HepG2 (cell line): ENCODE data around the gene NEAT1. TPM values are rescaled to one million over a fixed set of nuclear protein-coding genes. Genes with fewer than 3 reads are reported as not detected.

Experiments
- CCDC6 ChIP-seq: sonication (generic); formaldehyde crosslinking; IDR thresholded peaks from 2 replicates; pipeline ENCODE4 v1.8.1; 2022; ENCODE audit warnings: mild to moderate bottlenecking, missing genetic modification reagents, moderate library complexity
- CENPX ChIP-seq: sonication (generic); formaldehyde crosslinking; IDR thresholded peaks from 2 replicates; pipeline ENCODE4 v1.9.0; 2021; ENCODE audit warnings: mild to moderate bottlenecking, missing genetic modification reagents, moderate library complexity
- CHD4 ChIP-seq: fragments of 200-600 bp; sonication (generic); IDR thresholded peaks from 2 replicates; pipeline ENCODE4 v1.7.0; 2017; ENCODE audit warnings: mild to moderate bottlenecking, low read length, borderline replicate concordance
- FOSL1 ChIP-seq: sonication (generic); formaldehyde crosslinking; IDR thresholded peaks from 2 replicates; pipeline ENCODE4 v1.9.0; 2021; ENCODE audit warnings: missing genetic modification reagents, borderline replicate concordance
- ISL2 ChIP-seq: sonication (generic); formaldehyde crosslinking; IDR thresholded peaks from 2 replicates; pipeline ENCODE4 v1.5.0; 2020; ENCODE audit warnings: missing genetic modification reagents
- JARID2 ChIP-seq: sonication (generic); formaldehyde crosslinking; IDR thresholded peaks from 2 replicates; pipeline ENCODE4 v1.8.1; 2023; ENCODE audit warnings: missing genetic modification reagents, inconsistent platforms; ENCODE audit not compliant: insufficient replicate concordance
- KMT2B ChIP-seq: IDR thresholded peaks from 2 replicates; pipeline ENCODE4 v1.6.1; 2016; ENCODE audit warnings: missing genetic modification reagents, missing compliant biosample characterization
- MATR3 ChIP-seq: sonication (generic); formaldehyde crosslinking; IDR thresholded peaks from 2 replicates; pipeline ENCODE4 v1.4.0; 2020; ENCODE audit warnings: missing genetic modification reagents
- MTF2 ChIP-seq: sonication (generic); formaldehyde crosslinking; IDR thresholded peaks from 2 replicates; pipeline ENCODE4 v1.5.0; 2020; ENCODE audit warnings: missing genetic modification reagents, borderline replicate concordance
- NKX3-1 ChIP-seq: sonication (generic); formaldehyde crosslinking; IDR thresholded peaks from 2 replicates; pipeline ENCODE4 v1.5.0; 2020; ENCODE audit warnings: missing genetic modification reagents
- PPARG ChIP-seq: conservative IDR thresholded peaks from 2 replicates; pipeline ENCODE4 v1.6.1; 2016; ENCODE audit warnings: missing biosample characterization, missing genetic modification reagents
- PRPF4 ChIP-seq: fragments of 200-400 bp; formaldehyde crosslinking; IDR thresholded peaks from 2 replicates; pipeline ENCODE4 v1.6.1; 2016; ENCODE audit warnings: low read length, low read depth; ENCODE audit not compliant: poor library complexity, severe bottlenecking
- RBM22 ChIP-seq: fragments of 200-400 bp; formaldehyde crosslinking; optimal IDR thresholded peaks from 2 replicates; pipeline ENCODE3; 2017; ENCODE audit warnings: mild to moderate bottlenecking, low read length, moderate library complexity
- SIX4 ChIP-seq: sonication (generic); formaldehyde crosslinking; IDR thresholded peaks from 2 replicates; pipeline ENCODE4 v1.4.0; 2020; ENCODE audit warnings: missing genetic modification reagents
- SMC3 ChIP-seq: IDR thresholded peaks from 2 replicates; pipeline ENCODE4 v1.6.1; 2011; ENCODE audit warnings: low read length, improper control_type of control experiment
- SNRNP70 ChIP-seq: fragments of 200-400 bp; formaldehyde crosslinking; IDR thresholded peaks from 2 replicates; pipeline ENCODE4 v1.6.1; 2017; ENCODE audit warnings: mild to moderate bottlenecking, low read depth, low read length, moderate library complexity
- SOX6 ChIP-seq, 2 experiments: fragments of 450-650 bp in 1 of 2; sonication (generic) in 1 of 2; formaldehyde crosslinking in 1 of 2; IDR thresholded peaks; 2 replicates each; pipeline versions ENCODE4 v1.4.0 to v1.6.1; 2017 to 2020; ENCODE audit warnings: antibody characterized with exemption in 1 of 2, mild to moderate bottlenecking in 1 of 2, missing genetic modification reagents in 1 of 2
- U2AF2 ChIP-seq: fragments of 200-400 bp; formaldehyde crosslinking; IDR thresholded peaks from 2 replicates; pipeline ENCODE4 v1.6.1; 2017; ENCODE audit warnings: low read depth, mild to moderate bottlenecking, low read length
- ZBTB14 ChIP-seq: sonication (generic); formaldehyde crosslinking; IDR thresholded peaks from 2 replicates; pipeline ENCODE4 v1.4.0; 2020; ENCODE audit warnings: missing genetic modification reagents
- ZBTB7B ChIP-seq: sonication (generic); formaldehyde crosslinking; IDR thresholded peaks from 2 replicates; pipeline ENCODE4 v1.4.0; 2020; ENCODE audit warnings: missing genetic modification reagents
- ZNF263 ChIP-seq: sonication (generic); formaldehyde crosslinking; IDR thresholded peaks from 2 replicates; pipeline ENCODE4 v1.4.0; 2020; ENCODE audit warnings: missing genetic modification reagents
- ZNF839 ChIP-seq: sonication (generic); formaldehyde crosslinking; IDR thresholded peaks from 2 replicates; pipeline ENCODE4 v1.4.0; 2020; ENCODE audit warnings: missing genetic modification reagents, mild to moderate bottlenecking, borderline replicate concordance
- ZSCAN20 ChIP-seq: sonication (generic); formaldehyde crosslinking; IDR thresholded peaks from 2 replicates; pipeline ENCODE4 v1.4.0; 2020; ENCODE audit warnings: missing genetic modification reagents, mild to moderate bottlenecking, borderline replicate concordance
- ZSCAN21 ChIP-seq: sonication (generic); formaldehyde crosslinking; IDR thresholded peaks from 2 replicates; pipeline ENCODE4 v1.8.0; 2022; ENCODE audit warnings: mild to moderate bottlenecking, missing genetic modification reagents, moderate library complexity, borderline replicate concordance
- polyA plus RNA-seq, 8 experiments: library from polyadenylated mRNA; depleted of rRNA in 3 of 8; stranded (reverse) in 7 of 8; unstranded in 1 of 8; fragments of >200 nt; fragmentation: Illumina TruSeq in 4 of 8; extraction: Trizol in 4 of 8; gene quantifications; 2 replicates each; pipeline versions ENCODE4 v1.2.1 to v1.2.3, GENCODE V29; 2011 to 2016; ENCODE audit warnings: low read depth in 4 of 8, missing spikeins in 1 of 8, mixed read lengths in 1 of 8; ENCODE audit not compliant: insufficient read depth in 1 of 8
- total RNA-seq, 5 experiments: library from RNA; depleted of rRNA; stranded (reverse); fragments of >200 nt; fragmentation: Illumina TruSeq; extraction: Trizol; gene quantifications; 2 replicates each; pipeline ENCODE4 v1.2.3, GENCODE V29; 2016; ENCODE audit warnings: low read depth in 1 of 5
- TF ChIP-seq, protein P1 (sequence below): sonication (generic); formaldehyde crosslinking; IDR thresholded peaks from 2 replicates; pipeline ENCODE4 v1.9.0; 2022; ENCODE audit warnings: missing genetic modification reagents, mild to moderate bottlenecking, borderline replicate concordance
- TF ChIP-seq, protein P2 (sequence below): sonication (generic); formaldehyde crosslinking; IDR thresholded peaks from 2 replicates; pipeline ENCODE4 v1.5.0; 2020; ENCODE audit warnings: mild to moderate bottlenecking, missing genetic modification reagents, moderate library complexity

NEAT1 gene
- total and polyA plus RNA-seq, 2 of the 13 experiments (the other 11 are each of a cell fraction or from before 2014, with no cell fraction given), result 20.5 to 41.2 TPM

GRCh38 chr11:65454696-65455456 is 32.3 kb downstream of the NEAT1 start (continued):
- TF ChIP-seq, protein P1, sequence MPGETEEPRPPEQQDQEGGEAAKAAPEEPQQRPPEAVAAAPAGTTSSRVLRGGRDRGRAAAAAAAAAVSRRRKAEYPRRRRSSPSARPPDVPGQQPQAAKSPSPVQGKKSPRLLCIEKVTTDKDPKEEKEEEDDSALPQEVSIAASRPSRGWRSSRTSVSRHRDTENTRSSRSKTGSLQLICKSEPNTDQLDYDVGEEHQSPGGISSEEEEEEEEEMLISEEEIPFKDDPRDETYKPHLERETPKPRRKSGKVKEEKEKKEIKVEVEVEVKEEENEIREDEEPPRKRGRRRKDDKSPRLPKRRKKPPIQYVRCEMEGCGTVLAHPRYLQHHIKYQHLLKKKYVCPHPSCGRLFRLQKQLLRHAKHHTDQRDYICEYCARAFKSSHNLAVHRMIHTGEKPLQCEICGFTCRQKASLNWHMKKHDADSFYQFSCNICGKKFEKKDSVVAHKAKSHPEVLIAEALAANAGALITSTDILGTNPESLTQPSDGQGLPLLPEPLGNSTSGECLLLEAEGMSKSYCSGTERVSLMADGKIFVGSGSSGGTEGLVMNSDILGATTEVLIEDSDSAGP (CRISPR knock-in tag), result peak; percentile 45; the same call in 1 of the 2 replicates
- no peak for TF ChIP-seq ZBTB14 (CRISPR knock-in tag)
- TF ChIP-seq RBM22, result no peak
- TF ChIP-seq KMT2B (CRISPR knock-in tag), result no peak; the same call in 1 of the 2 replicates
- TF ChIP-seq, protein P2, sequence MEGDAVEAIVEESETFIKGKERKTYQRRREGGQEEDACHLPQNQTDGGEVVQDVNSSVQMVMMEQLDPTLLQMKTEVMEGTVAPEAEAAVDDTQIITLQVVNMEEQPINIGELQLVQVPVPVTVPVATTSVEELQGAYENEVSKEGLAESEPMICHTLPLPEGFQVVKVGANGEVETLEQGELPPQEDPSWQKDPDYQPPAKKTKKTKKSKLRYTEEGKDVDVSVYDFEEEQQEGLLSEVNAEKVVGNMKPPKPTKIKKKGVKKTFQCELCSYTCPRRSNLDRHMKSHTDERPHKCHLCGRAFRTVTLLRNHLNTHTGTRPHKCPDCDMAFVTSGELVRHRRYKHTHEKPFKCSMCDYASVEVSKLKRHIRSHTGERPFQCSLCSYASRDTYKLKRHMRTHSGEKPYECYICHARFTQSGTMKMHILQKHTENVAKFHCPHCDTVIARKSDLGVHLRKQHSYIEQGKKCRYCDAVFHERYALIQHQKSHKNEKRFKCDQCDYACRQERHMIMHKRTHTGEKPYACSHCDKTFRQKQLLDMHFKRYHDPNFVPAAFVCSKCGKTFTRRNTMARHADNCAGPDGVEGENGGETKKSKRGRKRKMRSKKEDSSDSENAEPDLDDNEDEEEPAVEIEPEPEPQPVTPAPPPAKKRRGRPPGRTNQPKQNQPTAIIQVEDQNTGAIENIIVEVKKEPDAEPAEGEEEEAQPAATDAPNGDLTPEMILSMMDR (CRISPR knock-in tag), result peak; percentile 69
- 0 out of 2 replicates have a peak, but pooled peaks have one; percentile 11 for TF ChIP-seq ISL2 (CRISPR knock-in tag)
- TF ChIP-seq CHD4, result no peak
- no peak for TF ChIP-seq ZSCAN21 (CRISPR knock-in tag)
- TF ChIP-seq SNRNP70, result no peak
- no peak for TF ChIP-seq NKX3-1 (CRISPR knock-in tag)
- no peak for TF ChIP-seq PPARG (CRISPR knock-in tag)
- no peak for TF ChIP-seq SOX6 (IDR thresholded peaks at IDR 0.05)
- peak; percentile 42; the same call in 1 of the 2 replicates for TF ChIP-seq SOX6 (CRISPR knock-in tag; IDR thresholded peaks at IDR 0.05)
- TF ChIP-seq MATR3, result no peak
- no peak for TF ChIP-seq CENPX
- no peak for TF ChIP-seq ZSCAN20
- TF ChIP-seq CCDC6 (CRISPR knock-in tag), result no peak
- TF ChIP-seq PRPF4, result no peak
- TF ChIP-seq ZNF263, result peak; percentile 82
- no peak for TF ChIP-seq JARID2
- TF ChIP-seq FOSL1, result no peak
- TF ChIP-seq MTF2, result no peak
- TF ChIP-seq SMC3, result no peak; the same call in 1 of the 2 replicates
- TF ChIP-seq ZNF839 (CRISPR knock-in tag), result no peak
- peak; percentile 38; the same call in 1 of the 2 replicates for TF ChIP-seq ZBTB7B (CRISPR knock-in tag)
- TF ChIP-seq SIX4 (CRISPR knock-in tag), result no peak
- TF ChIP-seq U2AF2, result no peak
